A549 (cell line): ENCODE data around the gene SGO2. TPM values are rescaled to one million over a fixed set of nuclear protein-coding genes. Genes with fewer than 3 reads are reported as not detected.
A peak's percentile ranks its signal among the peaks of the same experiment; 100 is the strongest.

Source experiments
- ATAC-seq, 2 experiments: fragments of 200-7000 bp in 1 of 2; fragments of >200 bp in 1 of 2; cut with Nextera tagmentation in 1 of 2; cut with Tn5 transposase in 1 of 2; 3 replicates each; pipeline versions ENCODE4 v1.8.0 to v1.9.1; 2018 to 2020; ENCODE audit warnings: mild to moderate bottlenecking in 1 of 2, moderate library complexity in 1 of 2
- CTCF ChIA-PET: fragments of 300-600 bp; sonication (Branson Sonifier 250); formaldehyde crosslinking; extraction: SDS; loops from one replicate; lab custom pipeline; 2021; ENCODE audit warnings: antibody characterized with exemption, inconsistent platforms; lab: Yijun Ruan, JAX
- POLR2A ChIA-PET: fragments of 350-600 bp; formaldehyde crosslinking; extraction: SDS; loops from one replicate; lab custom pipeline; 2021; ENCODE audit warnings: antibody characterized with exemption, inconsistent platforms; lab: Yijun Ruan, JAX
- DNase-seq, 2 experiments: peaks; one replicate each; pipeline versions ENCODE4 v3.0.0 to v3.0.0-alpha.2; 2011 to 2016; ENCODE audit warnings: low read depth in 1 of 2, low spot score in 1 of 2
- FAIRE-seq: peaks from 2 replicates; lab custom pipeline; 2011; peaks lifted over from hg19 to GRCh38; lab: Jason Lieb, UNC
- H3K27ac ChIP-seq, 2 experiments: fragments of >200 bp; sonication (Bioruptor Twin); formaldehyde crosslinking; 3 replicates each; pipeline ENCODE4 v1.5.1; 2016 to 2017
- H3K4me1 ChIP-seq: fragments of >200 bp; sonication (Bioruptor Twin); formaldehyde crosslinking; 3 replicates; pipeline ENCODE4 v1.6.1; 2016
- H3K4me2 ChIP-seq: fragments of >200 bp; sonication (Bioruptor Twin); formaldehyde crosslinking; 3 replicates; pipeline ENCODE4 v1.6.1; 2016
- H3K4me3 ChIP-seq: fragments of >200 bp; sonication (Bioruptor Twin); formaldehyde crosslinking; 3 replicates; pipeline ENCODE4 v1.5.1; 2016
- H3K9me3 ChIP-seq: fragments of >200 bp; sonication (Bioruptor Twin); formaldehyde crosslinking; 3 replicates; pipeline ENCODE4 v1.6.1; 2016
- BCL3 ChIP-seq: fragments of >200 bp; sonication (Bioruptor Twin); formaldehyde crosslinking; IDR thresholded peaks from 3 replicates; pipeline ENCODE4 v1.6.1; 2016
- BHLHE40 ChIP-seq: IDR thresholded peaks from 2 replicates; pipeline ENCODE4 v1.6.1; 2012; ENCODE audit warnings: low read depth, low read length, inconsistent platforms
- CEBPB ChIP-seq, 2 experiments: fragments of >200 bp in 1 of 2; sonication (Bioruptor Twin) in 1 of 2; formaldehyde crosslinking in 1 of 2; IDR thresholded peaks; 2 replicates each; pipeline ENCODE4 v1.6.1; 2012 to 2016
- CHD4 ChIP-seq: fragments of 200-600 bp; sonication (generic); IDR thresholded peaks from 2 replicates; pipeline ENCODE4 v1.6.1; 2016; ENCODE audit warnings: antibody characterized with exemption, mild to moderate bottlenecking, borderline replicate concordance
- EHF ChIP-seq: fragments of 250-450 bp; sonication (Bioruptor Pico); IDR thresholded peaks from 2 replicates; pipeline ENCODE4 v1.5.0; 2020; ENCODE audit warnings: mild to moderate bottlenecking
- GATA3 ChIP-seq: IDR thresholded peaks from 2 replicates; pipeline ENCODE4 v1.6.1; 2012; ENCODE audit warnings: borderline replicate concordance
- HDAC2 ChIP-seq: fragments of 200-600 bp; sonication (generic); IDR thresholded peaks from 2 replicates; pipeline ENCODE4 v1.6.1; 2016
- HEYL ChIP-seq: fragments of 250-450 bp; sonication (Bioruptor Pico); IDR thresholded peaks from 2 replicates; pipeline ENCODE4 v1.8.0; 2021; ENCODE audit warnings: mild to moderate bottlenecking, moderate library complexity
- HOXA7 ChIP-seq: fragments of 250-450 bp; sonication (Bioruptor Pico); IDR thresholded peaks from 2 replicates; pipeline ENCODE4 v1.5.0; 2020; ENCODE audit warnings: mild to moderate bottlenecking, moderate library complexity
- KDM1A ChIP-seq: fragments of 200-600 bp; sonication (generic); IDR thresholded peaks from 2 replicates; pipeline ENCODE4 v1.6.1; 2016; ENCODE audit warnings: low read depth, mild to moderate bottlenecking
- KDM5A ChIP-seq: fragments of 200-600 bp; sonication (generic); IDR thresholded peaks from 2 replicates; pipeline ENCODE4 v1.6.1; 2016; ENCODE audit warnings: antibody characterized with exemption, mild to moderate bottlenecking
- MAFK ChIP-seq: fragments of 450-650 bp; IDR thresholded peaks from 2 replicates; pipeline ENCODE4 v1.6.1; 2014; ENCODE audit not compliant: partially characterized antibody
- MYC ChIP-seq: IDR thresholded peaks from 2 replicates; pipeline ENCODE4 v1.6.1; 2012; ENCODE audit warnings: mild to moderate bottlenecking, inconsistent platforms, low read length, improper control_type of control experiment, borderline replicate concordance
- PHF8 ChIP-seq: fragments of 200-600 bp; sonication (generic); IDR thresholded peaks from 2 replicates; pipeline ENCODE4 v1.6.1; 2016; ENCODE audit warnings: low read depth, mild to moderate bottlenecking, antibody characterized with exemption, moderate library complexity, borderline replicate concordance
- POLR2A ChIP-seq: IDR thresholded peaks from 2 replicates; pipeline ENCODE4 v1.6.1; 2012; ENCODE audit warnings: mild to moderate bottlenecking, low read length
- RARB ChIP-seq: fragments of 250-450 bp; sonication (Bioruptor Pico); IDR thresholded peaks from 2 replicates; pipeline ENCODE4 v1.8.0; 2021; ENCODE audit warnings: mild to moderate bottlenecking, moderate library complexity
- RCOR1 ChIP-seq: fragments of 150-350 bp; IDR thresholded peaks from 2 replicates; pipeline ENCODE4 v1.6.1; 2014; ENCODE audit warnings: antibody characterized with exemption, low read length, low read depth
- RFX5 ChIP-seq: fragments of 450-650 bp; IDR thresholded peaks from 2 replicates; pipeline ENCODE4 v1.7.1; 2014; ENCODE audit warnings: antibody characterized with exemption, mild to moderate bottlenecking, moderate library complexity
- RNF2 ChIP-seq: fragments of 200-600 bp; sonication (generic); IDR thresholded peaks from 2 replicates; pipeline ENCODE4 v1.6.1; 2016; ENCODE audit warnings: low read depth, mild to moderate bottlenecking, antibody characterized with exemption, moderate library complexity, borderline replicate concordance
- SMC3 ChIP-seq: fragments of >200 bp; sonication (Bioruptor Twin); formaldehyde crosslinking; IDR thresholded peaks from 3 replicates; pipeline ENCODE4 v1.6.1; 2018; ENCODE audit warnings: inconsistent platforms
- SREBF2 ChIP-seq: fragments of 450-650 bp; IDR thresholded peaks from 2 replicates; pipeline ENCODE4 v1.6.1; 2014; ENCODE audit warnings: mild to moderate bottlenecking, moderate library complexity
- TFCP2L1 ChIP-seq: fragments of 250-450 bp; sonication (Bioruptor Pico); IDR thresholded peaks from 2 replicates; pipeline ENCODE4 v1.5.0; 2021; ENCODE audit warnings: mild to moderate bottlenecking
- ZNF302 ChIP-seq: fragments of 250-450 bp; sonication (Bioruptor Pico); IDR thresholded peaks from 2 replicates; pipeline ENCODE4 v1.9.0; 2021; ENCODE audit warnings: inconsistent platforms, mild to moderate bottlenecking, moderate library complexity
- ZSCAN20 ChIP-seq: fragments of 250-450 bp; sonication (Bioruptor Pico); IDR thresholded peaks from 2 replicates; pipeline ENCODE4 v1.8.0; 2022; ENCODE audit warnings: mild to moderate bottlenecking, moderate library complexity
- WGBS: methylation state at CpG from one replicate; pipeline ENCODE4 v1.1.6; 2017; ENCODE audit errors: missing lambda C conversion rate; 5-methylcytosine and 5-hydroxymethylcytosine counted together
- polyA minus RNA-seq: library from RNA; depleted of rRNA, polyadenylated mRNA; stranded (reverse); fragments of >200 nt; gene quantifications from 2 replicates; pipeline ENCODE4 v1.2.3, GENCODE V29; 2011; rRNA and poly(A)+ RNA removed
- polyA plus RNA-seq, 4 experiments: library from polyadenylated mRNA; depleted of rRNA in 3 of 4; stranded (reverse); fragments of >200 nt; fragmentation: RNase III in 1 of 4; extraction: RNeasy Plus Mini Kit Qiagen cat#74134 plus additional on column Dnase treatment in 1 of 4; gene quantifications; 2 replicates in 3 of 4; 3 replicates in 1 of 4; pipeline ENCODE4 v1.2.3, GENCODE V29; 2011 to 2017
- TF ChIP-seq, protein P1 (sequence below): fragments of 250-450 bp; sonication (Bioruptor Pico); IDR thresholded peaks from 2 replicates; pipeline ENCODE4 v1.5.0; 2021; ENCODE audit warnings: mild to moderate bottlenecking, moderate library complexity, borderline replicate concordance
- TF ChIP-seq, protein P2 (sequence below): IDR thresholded peaks from 2 replicates; pipeline ENCODE4 v1.6.1; 2012
- TF ChIP-seq, protein P3 (sequence below): fragments of >200 bp; sonication (Bioruptor Twin); formaldehyde crosslinking; IDR thresholded peaks from 3 replicates; pipeline ENCODE4 v1.5.1; 2016
- TF ChIP-seq, protein P4 (sequence below): IDR thresholded peaks from 2 replicates; pipeline ENCODE4 v1.6.1; 2012
- TF ChIP-seq, protein P5 (sequence below): fragments of 450-650 bp; IDR thresholded peaks from 2 replicates; pipeline ENCODE4 v1.6.1; 2014; ENCODE audit warnings: antibody characterized with exemption
- TF ChIP-seq, protein P6 (sequence below): fragments of 250-450 bp; sonication (Bioruptor Pico); IDR thresholded peaks from 2 replicates; pipeline ENCODE4 v1.5.0; 2020; ENCODE audit warnings: low read depth, mild to moderate bottlenecking, moderate library complexity

The SGO2 gene
- polyA plus RNA-seq (2011; rRNA removed) (14.2 and 26.2 TPM in 2 replicates), polyA plus RNA-seq (2017; fragmentation: RNase III; extraction: RNeasy Plus Mini Kit Qiagen cat#74134 plus additional on column Dnase treatment) (14.4 to 16.8 TPM (median 15.2 TPM) in 3 replicates), polyA minus RNA-seq (3.8 and 4.8 TPM in 2 replicates)
- polyA plus RNA-seq (2012; cell fraction: cytosol; rRNA removed): 3.4 and 5.0 TPM in 2 replicates
- 1.9 and 3.3 TPM in 2 replicates for polyA plus RNA-seq (2012; cell fraction: nucleus; rRNA removed)

GRCh38 chr2:200525882-200526651 is at the start of gene SGO2:
Gene SGO2 (plus strand): TSS chr2:200526207. CDS start chr2:200532976, 6,769 bp downstream.
- peak within 1 kb of the TSS; percentile 64 for H3K4me3 ChIP-seq
- ATAC-seq (peak; percentile 100), FAIRE-seq (peak; percentile 63), DNase-seq (peak; percentile 89 to 93)
- H3K27ac ChIP-seq: peak within 1 kb of the TSS; percentile 72 to 92
- no peaks in the 10 kb centered on the region for H3K9me3 ChIP-seq
- peaks cover 16% of the 10 kb centered on the region; the same call in 2 of the 3 replicates for H3K4me1 ChIP-seq
- CTCF ChIA-PET: interaction anchor here (0.6 to 2.8 kb wide), 4 partner anchors 10 to 347 kb away, joined by 4 to 14 read pairs (median 10); partner anchors contain the start of gene KCTD18
- POLR2A ChIA-PET: no interaction called here
- H3K4me2 ChIP-seq: peak within 1 kb of the TSS; percentile 86
- WGBS: 2% methylated on average over 16 of the region's 56 CpGs
- no peak for TF ChIP-seq KDM1A
- TF ChIP-seq HOXA7 (CRISPR knock-in tag): no peak
- no peak for TF ChIP-seq RARB (CRISPR knock-in tag)
- peak; percentile 90 for TF ChIP-seq POLR2A
- no peak for TF ChIP-seq ZNF302
- peak in 1 of 2 experiments; percentile 64; a peak in 1 of 4 replicates for TF ChIP-seq CEBPB (IDR thresholded peaks at IDR 0.05)
- TF ChIP-seq RFX5: no peak
- no peak for TF ChIP-seq EHF
- no peak for TF ChIP-seq RNF2
- peak; percentile 91 for TF ChIP-seq HDAC2
- TF ChIP-seq MYC: no peak
- no peak for TF ChIP-seq SMC3
- TF ChIP-seq, protein P1, sequence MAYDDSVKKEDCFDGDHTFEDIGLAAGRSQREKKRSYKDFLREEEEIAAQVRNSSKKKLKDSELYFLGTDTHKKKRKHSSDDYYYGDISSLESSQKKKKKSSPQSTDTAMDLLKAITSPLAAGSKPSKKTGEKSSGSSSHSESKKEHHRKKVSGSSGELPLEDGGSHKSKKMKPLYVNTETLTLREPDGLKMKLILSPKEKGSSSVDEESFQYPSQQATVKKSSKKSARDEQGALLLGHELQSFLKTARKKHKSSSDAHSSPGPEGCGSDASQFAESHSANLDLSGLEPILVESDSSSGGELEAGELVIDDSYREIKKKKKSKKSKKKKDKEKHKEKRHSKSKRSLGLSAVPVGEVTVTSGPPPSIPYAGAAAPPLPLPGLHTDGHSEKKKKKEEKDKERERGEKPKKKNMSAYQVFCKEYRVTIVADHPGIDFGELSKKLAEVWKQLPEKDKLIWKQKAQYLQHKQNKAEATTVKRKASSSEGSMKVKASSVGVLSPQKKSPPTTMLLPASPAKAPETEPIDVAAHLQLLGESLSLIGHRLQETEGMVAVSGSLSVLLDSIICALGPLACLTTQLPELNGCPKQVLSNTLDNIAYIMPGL (CRISPR knock-in tag): no peak
- TF ChIP-seq GATA3: no peak
- TF ChIP-seq, protein P2, sequence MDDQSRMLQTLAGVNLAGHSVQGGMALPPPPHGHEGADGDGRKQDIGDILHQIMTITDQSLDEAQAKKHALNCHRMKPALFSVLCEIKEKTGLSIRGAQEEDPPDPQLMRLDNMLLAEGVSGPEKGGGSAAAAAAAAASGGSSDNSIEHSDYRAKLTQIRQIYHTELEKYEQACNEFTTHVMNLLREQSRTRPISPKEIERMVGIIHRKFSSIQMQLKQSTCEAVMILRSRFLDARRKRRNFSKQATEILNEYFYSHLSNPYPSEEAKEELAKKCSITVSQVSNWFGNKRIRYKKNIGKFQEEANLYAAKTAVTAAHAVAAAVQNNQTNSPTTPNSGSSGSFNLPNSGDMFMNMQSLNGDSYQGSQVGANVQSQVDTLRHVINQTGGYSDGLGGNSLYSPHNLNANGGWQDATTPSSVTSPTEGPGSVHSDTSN: no peak
- TF ChIP-seq MAFK: no peak
- TF ChIP-seq CHD4: no peak
- no peak for TF ChIP-seq HEYL
- no peak for TF ChIP-seq RCOR1
- TF ChIP-seq TFCP2L1: no peak
- TF ChIP-seq, protein P3, sequence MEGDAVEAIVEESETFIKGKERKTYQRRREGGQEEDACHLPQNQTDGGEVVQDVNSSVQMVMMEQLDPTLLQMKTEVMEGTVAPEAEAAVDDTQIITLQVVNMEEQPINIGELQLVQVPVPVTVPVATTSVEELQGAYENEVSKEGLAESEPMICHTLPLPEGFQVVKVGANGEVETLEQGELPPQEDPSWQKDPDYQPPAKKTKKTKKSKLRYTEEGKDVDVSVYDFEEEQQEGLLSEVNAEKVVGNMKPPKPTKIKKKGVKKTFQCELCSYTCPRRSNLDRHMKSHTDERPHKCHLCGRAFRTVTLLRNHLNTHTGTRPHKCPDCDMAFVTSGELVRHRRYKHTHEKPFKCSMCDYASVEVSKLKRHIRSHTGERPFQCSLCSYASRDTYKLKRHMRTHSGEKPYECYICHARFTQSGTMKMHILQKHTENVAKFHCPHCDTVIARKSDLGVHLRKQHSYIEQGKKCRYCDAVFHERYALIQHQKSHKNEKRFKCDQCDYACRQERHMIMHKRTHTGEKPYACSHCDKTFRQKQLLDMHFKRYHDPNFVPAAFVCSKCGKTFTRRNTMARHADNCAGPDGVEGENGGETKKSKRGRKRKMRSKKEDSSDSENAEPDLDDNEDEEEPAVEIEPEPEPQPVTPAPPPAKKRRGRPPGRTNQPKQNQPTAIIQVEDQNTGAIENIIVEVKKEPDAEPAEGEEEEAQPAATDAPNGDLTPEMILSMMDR: no peak
- TF ChIP-seq BHLHE40: no peak
- no peak for TF ChIP-seq ZSCAN20 (CRISPR knock-in tag)
- TF ChIP-seq, protein P4, sequence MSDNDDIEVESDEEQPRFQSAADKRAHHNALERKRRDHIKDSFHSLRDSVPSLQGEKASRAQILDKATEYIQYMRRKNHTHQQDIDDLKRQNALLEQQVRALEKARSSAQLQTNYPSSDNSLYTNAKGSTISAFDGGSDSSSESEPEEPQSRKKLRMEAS: peak; percentile 76
- TF ChIP-seq, protein P5, sequence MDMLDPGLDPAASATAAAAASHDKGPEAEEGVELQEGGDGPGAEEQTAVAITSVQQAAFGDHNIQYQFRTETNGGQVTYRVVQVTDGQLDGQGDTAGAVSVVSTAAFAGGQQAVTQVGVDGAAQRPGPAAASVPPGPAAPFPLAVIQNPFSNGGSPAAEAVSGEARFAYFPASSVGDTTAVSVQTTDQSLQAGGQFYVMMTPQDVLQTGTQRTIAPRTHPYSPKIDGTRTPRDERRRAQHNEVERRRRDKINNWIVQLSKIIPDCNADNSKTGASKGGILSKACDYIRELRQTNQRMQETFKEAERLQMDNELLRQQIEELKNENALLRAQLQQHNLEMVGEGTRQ: no peak
- peak; percentile 61; the same call in 1 of the 2 replicates for TF ChIP-seq PHF8
- no peak for TF ChIP-seq SREBF2
- TF ChIP-seq BCL3: peak; percentile 72; the same call in 1 of the 3 replicates
- TF ChIP-seq, protein P6, sequence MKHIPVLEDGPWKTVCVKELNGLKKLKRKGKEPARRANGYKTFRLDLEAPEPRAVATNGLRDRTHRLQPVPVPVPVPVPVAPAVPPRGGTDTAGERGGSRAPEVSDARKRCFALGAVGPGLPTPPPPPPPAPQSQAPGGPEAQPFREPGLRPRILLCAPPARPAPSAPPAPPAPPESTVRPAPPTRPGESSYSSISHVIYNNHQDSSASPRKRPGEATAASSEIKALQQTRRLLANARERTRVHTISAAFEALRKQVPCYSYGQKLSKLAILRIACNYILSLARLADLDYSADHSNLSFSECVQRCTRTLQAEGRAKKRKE (CRISPR knock-in tag): no peak
- peak; percentile 94 for TF ChIP-seq KDM5A
